K562 (cell line): ENCODE results near the gene CHPF.

Source experiments
- EZH2 ChIP-seq: IDR thresholded peaks from 2 replicates; pipeline ENCODE4 v1.6.1; 2012; ENCODE audit warnings: low read depth, mild to moderate bottlenecking, inconsistent platforms, low read length, borderline replicate concordance
- JUN ChIP-seq, 2 experiments: sonication (generic) in 1 of 2; formaldehyde crosslinking in 1 of 2; IDR thresholded peaks; 2 replicates each; pipeline versions ENCODE4 v1.6.1 to v1.8.0; 2012 to 2022; ENCODE audit warnings: borderline replicate concordance in 2 of 2, mild to moderate bottlenecking in 2 of 2, improper control_type of control experiment in 1 of 2, low read depth in 1 of 2, low read length in 1 of 2, missing genetic modification reagents in 1 of 2
- POLR2AphosphoS5 ChIP-seq: IDR thresholded peaks from 2 replicates; pipeline ENCODE4 v1.6.1; 2011; ENCODE audit warnings: mild to moderate bottlenecking, low read depth, low read length, moderate library complexity; ENCODE audit not compliant: control insufficient read depth, insufficient read depth
- RFX5 ChIP-seq: IDR thresholded peaks from 2 replicates; pipeline ENCODE4 v1.6.1; 2011; ENCODE audit warnings: low read depth, mild to moderate bottlenecking, improper control_type of control experiment, low read length
- SRF ChIP-seq, 2 experiments: fragments of 250-450, 450-650 bp in 1 of 2; sonication (Bioruptor Pico) in 1 of 2; sonication (generic) in 1 of 2; formaldehyde crosslinking; IDR thresholded peaks; 2 replicates each; pipeline versions ENCODE4 v1.5.0 to v1.5.1; 2020 to 2022; ENCODE audit warnings: mild to moderate bottlenecking in 1 of 2, missing genetic modification reagents in 1 of 2
- YY1 ChIP-seq, 3 experiments: IDR thresholded peaks; 2 replicates each; pipeline ENCODE4 v1.6.1; 2011; ENCODE audit warnings: low read length in 2 of 3, mild to moderate bottlenecking in 2 of 3, moderate library complexity in 2 of 3, borderline replicate concordance in 1 of 3, control low read depth in 1 of 3, low read depth in 1 of 3; ENCODE audit not compliant: insufficient read depth in 3 of 3, insufficient replicate concordance in 2 of 3, control insufficient read depth in 1 of 3, insufficient read length in 1 of 3; ENCODE audit errors: extremely low read depth in 1 of 3
- ZC3H11A ChIP-seq: IDR thresholded peaks from 2 replicates; pipeline ENCODE4 v1.6.1; 2012; ENCODE audit warnings: low read depth, low read length, improper control_type of control experiment
- ZNF445 ChIP-seq: fragments of 250-450 bp; sonication (Bioruptor Pico); IDR thresholded peaks from 2 replicates; pipeline ENCODE4 v1.4.0; 2020; ENCODE audit warnings: low read depth, mild to moderate bottlenecking, moderate library complexity

- TF ChIP-seq SRF (CRISPR knock-in tag; IDR thresholded peaks at IDR 0.05) (no peak), JUN (IDR thresholded peaks at IDR 0.05; ENCODE audit: borderline replicate concordance, low read depth, low read length) (no peak), JUN (CRISPR knock-in tag; IDR thresholded peaks at IDR 0.05; ENCODE audit: borderline replicate concordance) (no peak), ZNF445 (CRISPR knock-in tag) (no peak), EZH2 (no peak), ZC3H11A (no peak), POLR2AphosphoS5 (no peak), YY1 (IDR thresholded peaks at IDR 0.05; ENCODE audit: borderline replicate concordance in 1 of 3, control insufficient read depth in 1 of 3, extremely low read depth in 1 of 3, insufficient read depth in 3 of 3, insufficient read length in 1 of 3, insufficient replicate concordance in 2 of 3, low read depth in 1 of 3, low read length in 2 of 3) (peak in 1 of 3 experiments; percentile 9), RFX5 (no peak)
These were observed 34.4 kb downstream of the CHPF start for GRCh38 chr2:219508971-219509779.
